Tibial nerve (tissue), 4 donors: ENCODE results near the gene SFN. TPM values are rescaled to one million over a fixed set of nuclear protein-coding genes. Genes with fewer than 3 reads are reported as not detected.

ENCODE experiments used
- DNase-seq, 2 donors: peaks; one replicate each; pipeline ENCODE4 v3.0.0-alpha.2; 2019; ENCODE audit warnings: low spot score in 2 of 2
- H3K27ac ChIP-seq, 4 donors: fragments of 200-600 bp; sonication (generic) in 3 of 4; one replicate each; pipeline ENCODE4 v1.5.1; 2017 to 2019; ENCODE audit warnings: mild to moderate bottlenecking in 1 of 4
- H3K27me3 ChIP-seq, 2 donors: fragments of 200-600 bp; sonication (generic) in 1 of 2; one replicate each; pipeline versions ENCODE4 v1.5.1 to v1.6.0; 2017 to 2019
- H3K36me3 ChIP-seq, 3 donors: fragments of 200-600 bp; sonication (generic); one replicate each; pipeline ENCODE4 v1.5.1; 2018 to 2019
- H3K4me1 ChIP-seq, 4 donors: fragments of 200-600 bp; sonication (generic) in 3 of 4; one replicate each; pipeline ENCODE4 v1.5.1; 2017 to 2019
- H3K4me3 ChIP-seq, 4 donors: fragments of 200-600 bp; sonication (generic) in 3 of 4; one replicate each; pipeline ENCODE4 v1.5.1; 2017 to 2019; ENCODE audit warnings: mild to moderate bottlenecking in 1 of 4, moderate library complexity in 1 of 4
- H3K9me3 ChIP-seq, 4 donors: fragments of 200-600 bp; sonication (generic) in 3 of 4; one replicate each; pipeline ENCODE4 v1.5.1; 2017 to 2019
- EP300 ChIP-seq, 2 donors: sonication (generic); formaldehyde crosslinking; IDR thresholded peaks; one replicate each; pipeline ENCODE4 v1.6.1; 2017; ENCODE audit warnings: antibody characterized with exemption in 2 of 2, mild to moderate bottlenecking in 1 of 2
- POLR2A ChIP-seq, 2 donors: fragments of 450-650 bp; IDR thresholded peaks; one replicate each; pipeline ENCODE4 v1.6.1; 2017; ENCODE audit warnings: antibody characterized with exemption in 2 of 2, mild to moderate bottlenecking in 2 of 2, moderate library complexity in 2 of 2
- WGBS, 2 donors: methylation state at CpG; one replicate each; pipeline ENCODE4 v1.1.5; 2018; 5-methylcytosine and 5-hydroxymethylcytosine counted together
- total RNA-seq, 4 donors: library from RNA; depleted of rRNA; stranded (reverse); fragments of >200 nt; gene quantifications; one replicate each; pipeline ENCODE4 v1.1.0, GENCODE V29; 2016
- TF ChIP-seq, protein P1 (sequence below), 5 experiments: fragments of 200-600 bp in 3 of 5; fragments of 450-650 bp in 2 of 5; sonication (generic) in 3 of 5; IDR thresholded peaks; one replicate each; pipeline ENCODE4 v1.5.1; 2016 to 2019; ENCODE audit warnings: antibody characterized with exemption in 5 of 5, mild to moderate bottlenecking in 3 of 5, moderate library complexity in 2 of 5

SFN gene
- total RNA-seq, 4 donors from 2014 or later: not detected

DNA sequence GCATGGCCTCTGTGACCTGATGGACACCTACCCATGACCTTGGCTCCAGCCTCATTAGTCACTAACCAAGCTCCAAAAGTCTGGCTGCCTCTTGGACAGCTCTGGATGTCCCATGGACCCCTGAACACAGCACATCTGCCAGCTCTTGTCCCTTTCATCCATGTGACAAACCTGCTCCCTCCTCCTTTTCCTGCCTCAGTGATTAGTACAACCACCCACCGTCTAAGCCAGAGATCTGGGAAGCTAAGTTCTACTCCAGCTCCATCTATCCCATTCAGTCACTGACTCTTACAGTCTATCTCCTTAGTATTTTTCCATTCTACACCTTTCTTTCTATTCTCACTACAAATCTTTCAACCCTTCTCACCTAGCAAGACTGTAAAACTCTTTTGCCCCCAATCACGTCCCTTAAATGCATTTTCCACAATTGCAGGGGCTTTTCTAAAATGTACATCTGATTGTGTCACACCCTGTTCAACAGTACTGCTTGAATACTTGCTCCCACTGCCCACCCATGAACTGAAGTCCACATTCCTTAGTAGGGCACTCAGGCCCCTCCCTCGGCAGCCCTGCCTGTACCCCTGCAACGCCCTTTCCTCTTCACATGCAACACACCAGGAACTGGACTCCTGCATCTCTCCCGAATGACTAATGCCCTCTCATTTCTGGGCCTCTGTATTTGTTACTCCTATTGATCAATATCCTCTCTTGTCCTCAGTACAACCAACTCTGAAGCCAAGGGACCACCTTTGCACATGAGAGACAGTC lies 19.9 kb downstream of the SFN start:
- H3K36me3 ChIP-seq: peaks cover 10 to 99% (median 36%) of the 10 kb centered on the region in 3 donors
- DNase-seq: no peak
- no peaks in the 10 kb centered on the region for H3K27me3 ChIP-seq
- no peaks in the 10 kb centered on the region for H3K9me3 ChIP-seq
- TF ChIP-seq EP300 (IDR thresholded peaks at IDR 0.05) (no peak), POLR2A (IDR thresholded peaks at IDR 0.05) (no peak)
- TF ChIP-seq, protein P1, sequence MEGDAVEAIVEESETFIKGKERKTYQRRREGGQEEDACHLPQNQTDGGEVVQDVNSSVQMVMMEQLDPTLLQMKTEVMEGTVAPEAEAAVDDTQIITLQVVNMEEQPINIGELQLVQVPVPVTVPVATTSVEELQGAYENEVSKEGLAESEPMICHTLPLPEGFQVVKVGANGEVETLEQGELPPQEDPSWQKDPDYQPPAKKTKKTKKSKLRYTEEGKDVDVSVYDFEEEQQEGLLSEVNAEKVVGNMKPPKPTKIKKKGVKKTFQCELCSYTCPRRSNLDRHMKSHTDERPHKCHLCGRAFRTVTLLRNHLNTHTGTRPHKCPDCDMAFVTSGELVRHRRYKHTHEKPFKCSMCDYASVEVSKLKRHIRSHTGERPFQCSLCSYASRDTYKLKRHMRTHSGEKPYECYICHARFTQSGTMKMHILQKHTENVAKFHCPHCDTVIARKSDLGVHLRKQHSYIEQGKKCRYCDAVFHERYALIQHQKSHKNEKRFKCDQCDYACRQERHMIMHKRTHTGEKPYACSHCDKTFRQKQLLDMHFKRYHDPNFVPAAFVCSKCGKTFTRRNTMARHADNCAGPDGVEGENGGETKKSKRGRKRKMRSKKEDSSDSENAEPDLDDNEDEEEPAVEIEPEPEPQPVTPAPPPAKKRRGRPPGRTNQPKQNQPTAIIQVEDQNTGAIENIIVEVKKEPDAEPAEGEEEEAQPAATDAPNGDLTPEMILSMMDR (IDR thresholded peaks at IDR 0.05): no peak
- peaks cover 0 to 3% (median 0%) of the 10 kb centered on the region in 4 donors for H3K4me1 ChIP-seq
- 88 to 90% methylated on average over 5 of the region's 5 CpGs for WGBS, 2 donors
- no peak overlapping the region for H3K27ac ChIP-seq
- no peak overlapping the region for H3K4me3 ChIP-seq

DNA sequence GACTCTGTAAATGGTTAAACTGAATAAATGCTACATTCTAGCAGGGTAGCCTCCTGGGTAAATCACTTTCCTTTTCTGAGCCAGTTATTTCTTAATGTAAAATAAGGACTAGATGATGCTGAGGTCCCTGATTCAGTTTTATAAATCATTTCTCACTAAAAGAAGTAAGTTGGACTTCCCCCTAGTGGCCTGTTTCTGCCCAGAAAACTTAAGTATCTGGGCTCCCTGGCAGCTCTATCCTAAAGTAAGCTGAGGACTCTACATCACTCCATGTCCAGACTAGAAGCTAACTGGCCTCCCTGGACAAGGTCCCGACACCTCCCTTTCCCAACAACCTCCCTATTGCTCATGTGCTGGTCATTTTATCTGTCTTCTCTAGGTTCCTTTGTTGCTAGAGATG lies 24.2 kb downstream of the SFN start:
- H3K27me3 ChIP-seq: no peaks in the 10 kb centered on the region
- no peaks in the 10 kb centered on the region for H3K9me3 ChIP-seq
- no peak for DNase-seq
- no peak overlapping the region for H3K27ac ChIP-seq
- peaks cover 8 to 77% (median 32%) of the 10 kb centered on the region in 3 donors for H3K36me3 ChIP-seq
- no peak for TF ChIP-seq EP300 (IDR thresholded peaks at IDR 0.05)
- TF ChIP-seq POLR2A (IDR thresholded peaks at IDR 0.05): no peak
- TF ChIP-seq, protein P1 (IDR thresholded peaks at IDR 0.05): no peak
- no peak overlapping the region for H3K4me3 ChIP-seq
- 78 to 81% methylated on average over 1 of the region's 1 CpG for WGBS, 2 donors
- peaks cover 5 to 28% (median 17%) of the 10 kb centered on the region in 4 donors for H3K4me1 ChIP-seq

DNA sequence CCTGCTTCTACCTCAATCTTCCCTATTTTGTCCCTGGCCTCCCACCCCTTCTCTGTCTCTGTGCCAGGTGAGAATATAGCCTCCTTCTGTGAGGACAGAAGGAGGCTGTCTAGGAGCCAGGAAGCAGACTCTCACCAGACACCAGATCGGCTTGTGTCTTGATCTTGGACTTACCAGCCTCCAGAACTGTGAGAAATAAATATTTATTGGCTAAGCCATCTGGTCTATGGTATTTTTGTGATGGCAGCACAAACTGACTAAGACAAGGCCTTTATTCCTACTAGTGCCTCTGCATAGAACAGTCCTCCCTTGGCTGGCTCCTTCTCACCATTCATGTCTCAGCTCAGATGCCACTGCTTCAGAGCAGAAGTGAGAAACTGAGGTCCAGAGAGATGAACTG lies 25.3 kb downstream of the SFN start:
- Histone ChIP-seq H3K27ac (no peak overlapping the region), H3K4me1 (peaks cover 5 to 28% (median 17%) of the 10 kb centered on the region in 4 donors), H3K9me3 (no peaks in the 10 kb centered on the region), H3K27me3 (no peaks in the 10 kb centered on the region), H3K4me3 (no peak overlapping the region), H3K36me3 (peaks cover 10 to 77% (median 39%) of the 10 kb centered on the region in 3 donors)
- 92 to 94% methylated on average over 1 of the region's 1 CpG for WGBS, 2 donors
- no peak for DNase-seq
- TF ChIP-seq POLR2A (IDR thresholded peaks at IDR 0.05): no peak
- TF ChIP-seq, protein P1 (IDR thresholded peaks at IDR 0.05): no peak
- TF ChIP-seq EP300 (IDR thresholded peaks at IDR 0.05): no peak

DNA sequence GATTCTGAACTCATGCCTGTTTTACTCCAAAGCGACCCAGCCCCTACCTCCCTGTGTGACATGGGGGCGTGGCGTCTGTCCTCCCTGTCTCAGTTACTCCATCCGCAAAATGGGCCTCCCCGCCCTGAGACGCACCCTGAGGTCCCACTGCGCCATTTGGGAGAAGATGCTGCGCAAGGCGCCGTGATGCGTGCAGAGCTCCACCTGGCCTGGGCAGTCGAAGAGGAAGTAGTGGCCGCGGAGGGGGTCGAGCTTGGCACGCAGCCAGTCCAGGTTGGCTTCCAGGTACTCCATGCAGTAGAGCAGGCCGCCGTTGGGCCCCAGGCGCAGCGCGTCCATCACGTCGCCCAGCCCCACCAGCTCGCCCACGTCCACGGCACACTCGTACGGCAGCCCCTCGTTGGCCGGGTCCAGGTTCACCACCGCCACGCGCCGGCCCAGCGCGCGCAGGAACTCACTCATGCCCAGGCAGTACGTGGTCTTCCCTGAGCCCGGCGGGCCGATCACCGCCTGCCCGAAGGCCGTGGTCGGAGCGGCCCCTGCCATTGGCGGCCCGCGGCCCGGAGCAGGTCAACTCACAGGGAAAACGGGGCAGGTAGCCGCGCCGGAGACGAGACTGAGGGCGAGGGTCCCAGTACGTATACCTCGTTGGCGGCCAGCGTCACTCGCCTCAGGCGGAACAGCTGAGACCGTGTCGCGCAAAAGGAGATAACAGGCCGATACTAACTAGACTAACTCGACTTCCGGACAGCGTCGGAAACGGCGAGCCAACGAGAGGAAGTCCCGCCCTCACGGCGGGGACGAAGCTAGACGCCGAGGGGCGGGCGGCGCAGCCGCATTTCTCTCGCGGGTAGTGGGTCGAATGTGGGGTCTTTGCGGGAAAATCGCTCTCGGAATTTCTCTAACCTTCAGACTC lies 26.9 kb downstream of the SFN start, which contains the start of gene GPN2:
Gene GPN2 (minus strand): TSS at position 733 of the 916 bp plus-strand sequence. CDS start 187 bp downstream, at position 546.
- Histone ChIP-seq H3K27ac (peak within 1 kb of the TSS; percentile 85 to 97 (median 92)), H3K36me3 (peaks cover 4 to 77% (median 32%) of the 10 kb centered on the region in 3 donors), H3K9me3 (no peaks in the 10 kb centered on the region), H3K4me1 (peaks cover 5 to 28% (median 17%) of the 10 kb centered on the region in 4 donors), H3K27me3 (no peaks in the 10 kb centered on the region), H3K4me3 (peak within 1 kb of the TSS; percentile 75 to 97 (median 81))
- DNase-seq: peak; percentile 51 to 63
- WGBS, 2 donors: 3 to 4% methylated on average over 50 to 56 of the region's 89 CpGs
- TF ChIP-seq, protein P1 (IDR thresholded peaks at IDR 0.05): no peak
- TF ChIP-seq EP300 (IDR thresholded peaks at IDR 0.05): peak; percentile 28 to 83
- peak in 1 of 2 donors; percentile 41 for TF ChIP-seq POLR2A (IDR thresholded peaks at IDR 0.05)
